ENCODE measurements around the gene RNF32.

DNA sequence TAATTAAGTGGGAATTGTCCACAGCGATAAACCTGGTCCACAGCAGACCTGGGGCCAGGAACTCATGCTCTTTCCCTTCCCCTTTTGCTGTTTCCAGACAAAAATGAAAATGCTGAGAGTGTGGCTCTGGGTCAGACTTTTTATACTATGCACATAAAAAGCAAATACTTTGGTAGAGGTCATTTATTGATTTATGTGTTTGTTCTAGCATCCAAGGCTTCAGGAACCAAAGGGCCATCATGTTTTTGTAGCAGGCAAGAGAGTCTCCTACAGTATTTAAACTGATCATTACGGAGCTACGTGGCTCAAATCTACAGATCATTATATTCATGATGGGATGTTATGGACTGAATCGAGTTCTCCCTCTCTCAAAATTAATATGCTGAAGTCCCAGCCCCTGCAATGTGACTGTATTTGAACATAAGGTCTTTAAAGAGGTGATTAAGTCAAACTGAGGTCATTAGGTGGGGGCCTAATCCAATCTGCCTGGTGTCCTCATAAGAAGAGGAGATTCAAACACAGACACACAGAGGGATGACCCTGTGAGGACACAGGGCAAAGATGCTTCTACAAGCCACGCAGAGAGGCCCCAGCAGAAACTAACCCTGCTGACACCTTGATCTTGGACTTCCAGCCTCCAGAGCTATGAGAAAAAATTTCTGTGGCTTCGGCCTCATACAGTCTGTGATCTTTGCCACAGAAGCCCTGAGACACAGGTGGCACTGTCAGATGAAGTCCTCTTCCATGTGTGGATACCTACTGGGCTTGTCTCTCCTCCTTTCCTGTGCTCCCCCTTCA, 46.1 kb upstream of the RNF32 start:
- TF ChIP-seq CTCF (IDR thresholded peaks at IDR 0.05) (no peak), POLR2A (IDR thresholded peaks at IDR 0.05) (no peak), POLR2AphosphoS5 (IDR thresholded peaks at IDR 0.05) (no peak)

Measured in upper lobe of left lung (tissue), 4 donors.